GM12875 (cell line): ENCODE data around the gene SCAPER.
"Not testable (repeated sequence)": the region's sequence is repeated elsewhere in the genome, so short reads cannot be mapped to it uniquely, and the experiment has no call there.

Source experiments
- H3K4me3 ChIP-seq: one replicate; pipeline ENCODE4 v1.5.1; 2011; ENCODE audit warnings: low read depth, low read length, control low read depth
- CTCF ChIP-seq: IDR thresholded peaks from 2 replicates; pipeline ENCODE4 v1.5.1; 2011; ENCODE audit warnings: low read depth, mild to moderate bottlenecking, control low read depth, inconsistent platforms, low read length, moderate library complexity, borderline replicate concordance; ENCODE audit not compliant: insufficient read depth

Gene SCAPER

GRCh38 chr15:76313731-76314130 lies 591.4 kb downstream of the SCAPER start:
- no peak overlapping the region for H3K4me3 ChIP-seq
- TF ChIP-seq CTCF, result no peak

GRCh38 chr15:76313175-76313567 lies 592.0 kb downstream of the SCAPER start:
- H3K4me3 ChIP-seq, result not testable (repeated sequence)

GRCh38 chr15:76312540-76313174 lies 592.5 kb downstream of the SCAPER start:
- no peak for TF ChIP-seq CTCF
- no peak overlapping the region for H3K4me3 ChIP-seq

- TF ChIP-seq CTCF, result no peak
Observed at GRCh38 chr15:76311100-76311953, 593.8 kb downstream of the SCAPER start, which contains the start of gene ETFA. Gene ETFA (minus strand): TSS chr15:76311469. CDS start chr15:76311388, 81 bp downstream.

GRCh38 chr15:76310475-76311099 lies 594.6 kb downstream of the SCAPER start:
- TF ChIP-seq CTCF, result no peak
- peak overlapping the region; percentile 91 for H3K4me3 ChIP-seq

More at GRCh38 chr15:76311100-76311953, 593.8 kb downstream of the SCAPER start, which contains the start of gene ETFA:
- peak within 1 kb of the TSS; percentile 91 for H3K4me3 ChIP-seq

GRCh38 chr15:76309601-76310330 lies 595.4 kb downstream of the SCAPER start:
- peak overlapping the region; percentile 91 for H3K4me3 ChIP-seq
- TF ChIP-seq CTCF, result no peak

- no peak for TF ChIP-seq CTCF
- H3K4me3 ChIP-seq, result no peak overlapping the region
Observed at GRCh38 chr15:76303909-76304308, 601.2 kb downstream of the SCAPER start.
